Activated CD4-positive, alpha-beta T cell treated with anti-CD3 and anti-CD28 coated beads, Interleukin-2, amount 10 ng/mL, durations not matched to agents 24 days and 14 days (primary cell): ENCODE measurements around the gene AMBRA1. TPM values are rescaled to one million over a fixed set of nuclear protein-coding genes. Genes with fewer than 3 reads are reported as not detected.
A peak's percentile ranks its signal among the peaks of the same experiment; 100 is the strongest.
"Not testable (repeated sequence)": the region's sequence is repeated elsewhere in the genome, so short reads cannot be mapped to it uniquely, and the experiment has no call there.

Source experiments
- DNase-seq: peaks from one replicate; pipeline ENCODE4 v3.0.0; 2022
- H3K27ac Mint-ChIP-seq: one replicate; pipeline ENCODE4 v1.8.0; 2022; ENCODE audit warnings: mild to moderate bottlenecking, mixed read lengths
- H3K27me3 Mint-ChIP-seq: one replicate; pipeline ENCODE4 v1.8.0; 2022; ENCODE audit warnings: mixed read lengths
- H3K36me3 Mint-ChIP-seq: one replicate; pipeline ENCODE4 v1.8.0; 2022; ENCODE audit warnings: low read depth, mild to moderate bottlenecking, mixed read lengths
- H3K4me1 Mint-ChIP-seq: one replicate; pipeline ENCODE4 v1.8.0; 2021; ENCODE audit warnings: mixed read lengths
- H3K4me3 Mint-ChIP-seq: one replicate; pipeline ENCODE4 v1.8.0; 2022; ENCODE audit warnings: mild to moderate bottlenecking, moderate library complexity, mixed read lengths
- H3K9me3 Mint-ChIP-seq: one replicate; pipeline ENCODE4 v1.8.0; 2021; ENCODE audit warnings: mixed read lengths
- intact Hi-C: fragments of 100-400 bp; cut with micrococcal nuclease; formaldehyde crosslinking; loops from one replicate; pipeline ENCODE4 v1.15.1; 2023
- total RNA-seq: library from RNA; stranded (reverse); gene quantifications from 2 replicates; pipeline ENCODE4 v1.2.3, GENCODE V29; 2022

AMBRA1 gene
- total RNA-seq, 1 donor from 2014 or later: 27.7 TPM

- H3K9me3 Mint-ChIP-seq: no peaks in the 10 kb centered on the region
- peaks cover 23% of the 10 kb centered on the region for H3K4me1 Mint-ChIP-seq
- H3K27me3 Mint-ChIP-seq: peaks cover 53% of the 10 kb centered on the region
- H3K36me3 Mint-ChIP-seq: peaks cover 2% of the 10 kb centered on the region
- intact Hi-C loops: no loop called here
- H3K27ac Mint-ChIP-seq: no peak overlapping the region
- no peak overlapping the region for H3K4me3 Mint-ChIP-seq
- DNase-seq: no peak
Measured at GRCh38 chr11:46385169-46386004, 208.4 kb downstream of the AMBRA1 start.

GRCh38 chr11:46383974-46384701 is 209.7 kb downstream of the AMBRA1 start:
- Mint-ChIP-seq H3K9me3 (no peaks in the 10 kb centered on the region), H3K4me3 (no peak overlapping the region), H3K27me3 (peaks cover 41% of the 10 kb centered on the region), H3K27ac (no peak overlapping the region), H3K4me1 (peaks cover 25% of the 10 kb centered on the region), H3K36me3 (peaks cover 6% of the 10 kb centered on the region)
- no peak for DNase-seq
- intact Hi-C loops: no loop called here

- peak overlapping the region; percentile 26 for H3K4me3 Mint-ChIP-seq
- H3K27ac Mint-ChIP-seq: no peak overlapping the region
- H3K27me3 Mint-ChIP-seq: peaks cover 34% of the 10 kb centered on the region
- peaks cover 6% of the 10 kb centered on the region for H3K36me3 Mint-ChIP-seq
- peaks cover 22% of the 10 kb centered on the region for H3K4me1 Mint-ChIP-seq
- intact Hi-C loops: no loop called here
- no peak for DNase-seq
- no peaks in the 10 kb centered on the region for H3K9me3 Mint-ChIP-seq
Measured at GRCh38 chr11:46383404-46383758, 210.4 kb downstream of the AMBRA1 start.

- H3K36me3 Mint-ChIP-seq: peaks cover 11% of the 10 kb centered on the region
- peaks cover 17% of the 10 kb centered on the region for H3K4me1 Mint-ChIP-seq
- DNase-seq: no peak
- H3K9me3 Mint-ChIP-seq: no peaks in the 10 kb centered on the region
- no peak overlapping the region for H3K4me3 Mint-ChIP-seq
- H3K27ac Mint-ChIP-seq: no peak overlapping the region
- intact Hi-C loops: no loop called here
- peaks cover 29% of the 10 kb centered on the region for H3K27me3 Mint-ChIP-seq
Measured at GRCh38 chr11:46382646-46383403, 211.0 kb downstream of the AMBRA1 start.

GRCh38 chr11:46381819-46382645 is 211.8 kb downstream of the AMBRA1 start:
- intact Hi-C loops: loop anchor here (1.0 to 2.0 kb wide), 3 partner anchors 7 to 143 kb away; no protein-coding TSS in a partner anchor
- peaks cover 14% of the 10 kb centered on the region for H3K4me1 Mint-ChIP-seq
- H3K4me3 Mint-ChIP-seq: peak overlapping the region; percentile 79
- H3K27me3 Mint-ChIP-seq: peaks cover 24% of the 10 kb centered on the region
- no peaks in the 10 kb centered on the region for H3K9me3 Mint-ChIP-seq
- DNase-seq: peak; percentile 75
- H3K36me3 Mint-ChIP-seq: peaks cover 19% of the 10 kb centered on the region
- peak overlapping the region; percentile 71 for H3K27ac Mint-ChIP-seq

GRCh38 chr11:46381048-46381818 is 212.6 kb downstream of the AMBRA1 start, which contains the start of gene MDK:
Gene MDK, plus strand, starts transcription at chr11:46381669. Its CDS starts 389 bp downstream, at chr11:46382058.
- intact Hi-C loops: loop anchor here (1.0 to 2.0 kb wide), 3 partner anchors 8 to 142 kb away; no protein-coding TSS in a partner anchor
- DNase-seq: peak; percentile 70

GRCh38 chr11:46380340-46381047 is 213.3 kb downstream of the AMBRA1 start:
- Mint-ChIP-seq H3K36me3 (peaks cover 30% of the 10 kb centered on the region), H3K27ac (peak overlapping the region; percentile 80), H3K27me3 (peaks cover 10% of the 10 kb centered on the region), H3K9me3 (no peaks in the 10 kb centered on the region), H3K4me3 (peak overlapping the region; percentile 79), H3K4me1 (peaks cover 9% of the 10 kb centered on the region)
- intact Hi-C loops: loop anchor here (1.0 to 2.0 kb wide), 4 partner anchors 9 to 142 kb away; no protein-coding TSS in a partner anchor
- peak; percentile 91 for DNase-seq

More at GRCh38 chr11:46381048-46381818, 212.6 kb downstream of the AMBRA1 start, which contains the start of gene MDK:
- Mint-ChIP-seq H3K27me3 (peaks cover 16% of the 10 kb centered on the region), H3K4me3 (peak within 1 kb of the TSS; percentile 79), H3K27ac (peak within 1 kb of the TSS; percentile 80), H3K9me3 (no peaks in the 10 kb centered on the region), H3K4me1 (peaks cover 9% of the 10 kb centered on the region), H3K36me3 (peaks cover 27% of the 10 kb centered on the region)

GRCh38 chr11:46379482-46380293 is 214.1 kb downstream of the AMBRA1 start:
- not testable (repeated sequence) for DNase-seq, H3K27me3 Mint-ChIP-seq, H3K9me3 Mint-ChIP-seq, H3K4me1 Mint-ChIP-seq, H3K4me3 Mint-ChIP-seq
- Mint-ChIP-seq H3K27ac (peak overlapping the region; percentile 75), H3K36me3 (peaks cover 35% of the 10 kb centered on the region)
- intact Hi-C loops: loop anchor here (1.0 to 2.0 kb wide), 3 partner anchors 19 to 141 kb away; no protein-coding TSS in a partner anchor

- no peak overlapping the region for H3K4me3 Mint-ChIP-seq
- peaks cover 37% of the 10 kb centered on the region for H3K36me3 Mint-ChIP-seq
- peaks cover 9% of the 10 kb centered on the region for H3K4me1 Mint-ChIP-seq
- H3K27me3 Mint-ChIP-seq: peaks cover 8% of the 10 kb centered on the region
- H3K9me3 Mint-ChIP-seq: no peaks in the 10 kb centered on the region
- DNase-seq: no peak
- peak overlapping the region; percentile 75 for H3K27ac Mint-ChIP-seq
- intact Hi-C loops: no loop called here
Measured at GRCh38 chr11:46378811-46379481, 214.9 kb downstream of the AMBRA1 start.

GRCh38 chr11:46378296-46378695 is 215.5 kb downstream of the AMBRA1 start:
- H3K9me3 Mint-ChIP-seq: no peaks in the 10 kb centered on the region
- H3K4me1 Mint-ChIP-seq: peaks cover 9% of the 10 kb centered on the region
- H3K36me3 Mint-ChIP-seq: peaks cover 39% of the 10 kb centered on the region
- H3K4me3 Mint-ChIP-seq: no peak overlapping the region
- intact Hi-C loops: no loop called here
- peaks cover 5% of the 10 kb centered on the region for H3K27me3 Mint-ChIP-seq
- H3K27ac Mint-ChIP-seq: no peak overlapping the region
- DNase-seq: no peak

- Mint-ChIP-seq H3K4me1 (peaks cover 9% of the 10 kb centered on the region), H3K36me3 (peaks cover 39% of the 10 kb centered on the region), H3K9me3 (no peaks in the 10 kb centered on the region), H3K27me3 (peaks cover 5% of the 10 kb centered on the region), H3K27ac (no peak overlapping the region), H3K4me3 (no peak overlapping the region)
- DNase-seq: no peak
- intact Hi-C loops: no loop called here
Measured at GRCh38 chr11:46377831-46378230, 216.0 kb downstream of the AMBRA1 start.
